Hematopoietic multipotent progenitor cell treated with erythropoietin and hydrocortisone succinate and interleukin-3 and kit ligand, for 17 days (in vitro differentiated cells): Measurements from ENCODE around the gene LRG1.
"Not testable (repeated sequence)": the region's sequence is repeated elsewhere in the genome, so short reads cannot be mapped to it uniquely, and the experiment has no call there.

Source experiments
- DNase-seq: peaks from one replicate; pipeline ENCODE4 v3.0.0-alpha.2; 2015; ENCODE audit warnings: low spot score

LRG1 gene

DNA sequence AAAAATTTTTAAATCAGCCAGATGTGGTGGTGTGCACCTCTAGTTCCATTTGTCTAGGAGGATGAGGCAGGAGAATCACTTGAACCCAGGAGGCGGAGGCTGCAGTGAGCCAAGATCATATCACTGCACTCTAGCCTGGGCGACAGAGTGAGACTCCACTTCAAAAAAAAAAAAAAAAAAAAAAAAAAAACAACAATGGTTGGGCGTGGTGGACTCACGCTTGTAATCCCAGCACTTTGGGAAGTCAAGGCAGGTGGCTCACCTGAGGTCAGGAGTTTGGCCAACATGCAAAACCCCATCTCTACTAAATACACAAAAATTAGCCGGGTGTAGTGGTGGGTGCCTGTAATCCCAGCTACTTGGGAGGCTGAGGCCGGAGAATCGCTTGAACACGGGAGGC is 12.5 kb downstream of the LRG1 start:
- DNase-seq, result not testable (repeated sequence)

DNA sequence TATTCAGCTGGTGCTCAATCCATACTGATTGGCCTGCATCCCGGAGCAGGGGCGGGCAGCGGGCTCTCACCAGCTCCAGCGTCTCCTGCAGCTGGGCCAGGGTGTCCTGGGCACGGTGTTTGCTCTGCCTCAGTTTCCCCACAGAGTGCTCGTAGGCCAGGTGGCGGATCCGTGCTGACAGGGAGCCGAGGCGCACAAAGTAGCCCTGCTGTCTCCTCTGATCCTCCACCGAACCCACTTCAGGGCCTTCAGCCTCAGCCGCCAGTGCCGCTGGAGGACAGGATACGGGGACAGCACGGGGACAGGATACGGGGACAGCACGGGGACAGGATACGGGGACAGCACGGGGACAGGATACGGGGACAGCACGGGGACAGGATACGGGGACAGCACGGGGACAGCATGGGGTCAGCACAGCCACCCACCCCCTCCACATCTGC is 14.3 kb downstream of the LRG1 start:
- DNase-seq, result no peak

DNA sequence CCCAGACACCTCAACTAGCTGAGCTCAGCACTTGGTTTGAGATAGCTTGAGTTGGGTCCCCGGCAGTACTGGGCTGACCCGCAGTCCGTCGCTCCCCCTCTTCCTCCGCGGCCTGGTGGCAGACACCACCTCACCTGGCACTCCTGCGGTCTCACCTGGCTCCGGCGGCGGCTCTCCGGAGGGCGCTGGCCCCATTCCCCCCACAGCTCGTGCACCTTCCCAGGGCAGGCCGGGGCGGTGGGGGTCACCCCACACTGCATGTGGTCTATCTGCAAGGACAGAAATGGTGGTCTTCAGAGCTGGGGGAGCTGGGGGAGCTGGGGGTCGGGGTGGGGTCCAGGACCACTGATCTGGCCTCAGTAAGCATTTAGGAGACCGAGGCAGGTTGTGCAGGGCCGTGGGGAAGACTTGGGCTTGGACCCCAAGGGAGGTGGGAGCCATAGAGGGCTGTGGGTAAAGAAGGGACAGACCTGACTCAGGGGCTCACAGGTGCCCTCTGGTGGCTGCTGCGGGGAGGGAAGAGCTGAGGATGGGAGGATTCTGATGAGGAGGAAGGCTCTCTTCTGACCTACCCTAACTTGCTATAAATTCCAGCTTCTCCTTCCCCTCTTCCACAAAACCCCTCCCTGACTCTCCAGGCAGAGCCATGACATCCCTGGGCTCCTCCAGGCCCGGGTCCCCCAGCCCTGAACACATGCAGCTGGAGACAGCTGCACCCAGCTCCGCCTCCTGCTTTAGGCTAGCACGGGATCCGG is 14.9 kb downstream of the LRG1 start:
- peak; percentile 70 for DNase-seq

DNA sequence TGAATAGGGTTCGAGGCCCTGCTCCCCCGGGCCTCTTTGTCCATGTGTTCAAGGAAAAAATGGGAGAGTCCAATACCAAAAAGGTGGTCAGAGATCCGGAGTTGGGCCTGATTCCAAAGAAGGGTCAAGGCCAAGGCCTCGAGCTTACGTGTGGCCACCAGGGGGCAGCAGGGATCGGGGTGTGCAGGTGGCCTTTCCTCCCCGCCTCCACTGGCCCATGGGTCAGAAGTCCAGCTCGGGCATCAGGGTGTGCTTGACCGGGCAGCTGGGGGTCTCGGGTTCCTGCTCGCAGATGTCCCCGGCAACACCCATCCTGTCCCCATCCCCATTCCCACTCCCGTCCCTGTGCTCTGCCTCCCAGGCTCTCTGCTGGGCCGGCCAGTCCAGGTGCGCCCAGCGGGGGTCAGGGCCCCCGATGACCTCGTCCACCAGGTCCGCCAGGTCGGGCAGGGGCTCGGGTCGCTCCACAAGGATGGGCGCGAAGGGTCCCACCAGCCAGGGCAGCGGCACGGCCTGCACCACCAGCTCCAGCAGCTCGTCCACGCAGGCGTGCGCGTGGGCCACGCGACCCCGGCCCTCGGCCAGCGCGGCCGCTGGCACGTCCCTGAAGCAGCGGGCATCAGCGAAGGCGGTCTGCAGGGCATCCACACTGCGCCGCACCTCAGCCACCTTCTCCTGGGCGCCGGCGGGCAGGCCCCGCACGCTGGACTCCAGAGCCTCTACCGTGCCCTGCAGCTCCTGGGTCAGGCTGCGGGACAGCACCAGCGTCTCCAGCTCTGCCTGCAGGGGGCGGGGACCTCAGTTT is 16.3 kb downstream of the LRG1 start:
- DNase-seq, result peak; percentile 58

DNA sequence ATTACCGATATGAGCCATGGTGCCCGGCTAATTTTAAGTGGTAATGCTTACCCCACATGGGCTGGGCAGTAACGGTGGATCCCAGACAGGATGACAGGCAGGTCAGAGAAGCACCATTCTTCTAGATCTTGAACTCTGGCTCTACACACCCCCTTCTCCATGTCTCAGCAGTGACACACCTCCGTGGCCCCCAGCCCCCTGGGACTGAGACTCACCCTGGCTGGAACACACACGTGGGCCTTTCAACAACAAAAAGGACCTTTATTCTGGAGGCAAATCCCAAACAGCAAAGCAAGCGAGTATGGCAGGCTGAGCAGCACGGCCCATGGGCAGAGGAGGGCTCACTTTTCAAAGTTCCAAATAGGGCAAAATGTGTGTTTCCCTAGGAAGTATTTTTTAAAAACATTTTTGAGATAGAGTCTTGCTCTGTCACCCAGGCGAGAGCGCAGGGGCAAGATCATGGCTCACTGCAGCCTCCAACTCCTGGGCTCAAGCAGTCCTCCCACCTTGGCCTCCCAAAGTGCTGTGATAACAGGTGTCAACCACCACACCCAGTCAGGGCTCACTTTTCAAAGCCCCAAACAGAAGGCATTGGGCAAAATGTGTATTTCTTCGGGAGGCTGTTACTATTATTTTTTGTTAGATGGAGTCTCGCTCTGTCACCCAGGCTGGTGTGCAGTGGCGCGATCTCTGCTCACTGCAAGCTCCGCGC is 17.4 kb downstream of the LRG1 start:
- no peak for DNase-seq

DNA sequence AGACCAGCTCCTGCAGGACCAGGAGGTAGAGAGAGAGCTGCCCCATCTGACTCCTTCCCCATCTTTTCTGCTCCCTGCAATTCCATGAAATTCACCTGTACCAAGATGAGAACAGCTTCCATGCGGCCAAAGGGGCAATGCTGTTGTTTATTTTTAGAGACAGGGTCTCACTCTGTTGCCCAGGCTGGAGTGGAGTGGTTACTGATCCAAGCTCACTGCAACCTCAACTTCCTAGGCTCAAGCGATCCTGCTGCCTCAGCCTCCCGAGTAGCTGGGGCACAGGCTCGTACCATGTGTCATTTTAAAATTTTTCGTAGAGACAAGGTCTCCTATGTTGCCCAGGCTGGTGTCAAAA is 18.0 kb downstream of the LRG1 start:
- DNase-seq, result no peak

DNA sequence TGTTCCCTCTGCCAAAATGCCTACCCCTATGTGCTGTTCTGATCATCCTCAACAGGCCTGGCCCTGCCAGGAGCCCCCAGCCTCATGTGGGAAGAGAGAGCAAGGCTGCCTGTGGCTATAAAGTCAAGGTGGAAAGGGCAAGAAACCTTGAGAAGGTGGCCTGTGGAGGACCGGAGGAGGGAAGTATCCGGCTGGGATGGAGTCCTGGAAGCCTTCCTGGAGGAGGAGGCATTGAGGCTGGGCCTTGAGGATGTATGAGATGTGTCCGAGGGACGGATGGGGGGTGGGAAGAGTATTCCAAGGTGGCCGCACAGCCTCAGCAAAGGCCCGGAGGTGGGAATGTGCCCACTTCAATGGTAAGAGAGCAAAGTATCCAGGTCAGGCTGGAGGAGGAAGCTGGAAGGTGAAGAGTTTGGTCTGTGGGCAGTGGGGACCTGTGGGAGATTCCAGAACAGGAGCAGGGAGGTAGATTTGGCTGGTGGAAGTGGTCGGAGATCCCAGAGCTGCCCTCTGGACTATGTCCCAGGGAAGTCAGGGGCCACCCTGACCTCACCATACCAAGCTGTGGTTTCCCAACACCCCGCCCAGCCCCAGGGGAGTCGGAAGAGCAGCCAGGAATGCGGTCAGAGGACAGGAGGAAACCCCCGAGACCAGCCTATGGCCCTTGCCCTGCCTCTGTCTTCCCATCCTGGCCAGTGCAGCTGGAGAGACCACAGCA is 18.5 kb downstream of the LRG1 start:
- DNase-seq, result no peak

DNA sequence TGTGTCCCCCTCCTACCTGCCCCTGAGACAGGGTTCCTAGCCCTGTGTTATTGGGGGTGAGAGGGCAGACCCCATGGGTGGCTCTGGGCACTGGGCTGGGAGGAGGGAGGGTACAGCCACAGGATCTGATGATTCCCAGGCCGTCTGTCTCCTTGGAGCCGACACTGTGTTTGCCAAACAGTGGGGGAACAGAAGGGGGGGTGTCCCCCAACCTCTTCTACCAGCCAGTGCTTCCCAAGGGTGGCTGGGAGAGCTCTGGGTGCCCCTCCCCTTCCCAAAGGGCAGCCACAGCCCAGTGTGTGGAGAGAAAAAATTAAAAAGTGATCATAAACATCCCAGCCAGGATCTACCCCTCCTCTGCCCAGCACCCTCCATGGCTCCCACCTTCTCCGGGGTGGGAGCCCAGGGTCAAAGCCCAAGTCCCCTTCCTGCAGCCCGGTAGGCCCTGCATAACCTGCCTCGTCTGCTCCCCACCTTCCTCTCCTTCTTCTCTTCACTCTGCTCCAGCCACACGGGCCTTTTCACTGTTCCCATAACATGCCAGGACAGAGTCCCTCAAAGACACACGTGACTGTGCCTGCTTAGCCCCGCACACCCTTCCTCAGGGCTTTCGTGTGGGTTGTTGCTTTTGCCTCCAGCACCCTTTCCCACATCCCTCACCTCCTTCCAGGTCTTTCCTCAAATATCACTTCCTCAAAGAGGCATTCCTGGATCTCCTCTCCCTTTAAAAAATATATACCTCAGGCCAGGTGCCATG is 20.1 kb downstream of the LRG1 start:
- DNase-seq, result no peak

DNA sequence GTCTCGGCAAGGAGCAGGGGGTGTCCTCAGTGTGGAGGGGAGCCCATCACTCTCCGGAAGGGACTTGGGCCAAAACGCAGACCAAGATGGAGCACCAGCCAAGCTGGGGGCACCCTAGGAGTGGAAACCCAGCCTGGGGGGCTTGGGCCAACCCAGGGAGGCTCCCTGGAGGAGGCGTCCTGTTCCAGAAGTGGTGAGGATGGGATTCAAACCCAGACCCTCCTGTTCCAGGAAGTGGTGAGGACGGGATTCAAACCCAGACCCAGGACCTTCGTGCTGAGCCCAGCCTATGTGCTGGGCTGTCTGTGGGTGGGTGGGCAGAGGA is 20.7 kb downstream of the LRG1 start:
- no peak for DNase-seq

DNA sequence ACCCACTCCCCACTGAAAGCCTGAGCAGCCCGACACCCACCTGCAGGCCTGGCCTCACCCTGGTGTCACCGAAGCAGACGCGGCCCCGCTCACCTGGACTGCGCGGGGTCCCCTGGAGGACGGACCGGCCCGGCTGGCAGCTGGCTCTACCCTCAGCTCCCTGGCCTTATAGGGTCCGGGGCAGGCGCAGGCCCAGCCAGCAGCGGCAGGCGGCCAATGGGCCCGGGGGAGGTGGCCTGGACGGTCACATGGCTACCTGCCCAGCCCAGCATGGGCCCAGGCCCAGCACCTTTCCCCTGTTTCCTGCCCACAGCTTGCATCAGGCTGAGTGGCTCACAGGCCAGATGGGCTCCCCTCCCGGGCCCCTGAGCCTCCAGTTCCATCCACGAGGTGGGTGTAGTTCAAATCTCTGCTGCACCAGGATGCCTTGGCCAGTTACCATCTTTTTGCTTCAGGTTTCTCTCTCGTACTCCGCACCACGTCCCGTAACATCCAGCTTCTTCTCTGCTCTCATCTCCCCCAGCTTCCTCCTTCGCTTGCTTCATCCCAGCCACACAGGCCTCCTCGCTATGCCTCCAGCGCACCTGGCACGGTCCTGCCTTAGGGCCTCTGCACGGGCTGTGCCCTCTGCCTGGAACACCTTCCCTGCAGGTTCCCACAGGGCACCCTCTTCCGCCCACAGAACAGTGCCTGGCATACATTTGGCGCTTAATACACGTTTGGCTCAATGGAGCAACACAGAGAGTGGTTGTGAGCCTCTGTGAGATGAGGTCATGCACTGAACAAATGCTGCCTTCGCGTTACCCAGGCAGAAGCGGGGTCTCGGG is 21.3 kb downstream of the LRG1 start, which contains the start of gene PLIN4:
Gene PLIN4 (minus strand): TSS at position 142 of the 827 bp plus-strand sequence. CDS start 214 bp downstream, outside the sequence.
- no peak for DNase-seq

DNA sequence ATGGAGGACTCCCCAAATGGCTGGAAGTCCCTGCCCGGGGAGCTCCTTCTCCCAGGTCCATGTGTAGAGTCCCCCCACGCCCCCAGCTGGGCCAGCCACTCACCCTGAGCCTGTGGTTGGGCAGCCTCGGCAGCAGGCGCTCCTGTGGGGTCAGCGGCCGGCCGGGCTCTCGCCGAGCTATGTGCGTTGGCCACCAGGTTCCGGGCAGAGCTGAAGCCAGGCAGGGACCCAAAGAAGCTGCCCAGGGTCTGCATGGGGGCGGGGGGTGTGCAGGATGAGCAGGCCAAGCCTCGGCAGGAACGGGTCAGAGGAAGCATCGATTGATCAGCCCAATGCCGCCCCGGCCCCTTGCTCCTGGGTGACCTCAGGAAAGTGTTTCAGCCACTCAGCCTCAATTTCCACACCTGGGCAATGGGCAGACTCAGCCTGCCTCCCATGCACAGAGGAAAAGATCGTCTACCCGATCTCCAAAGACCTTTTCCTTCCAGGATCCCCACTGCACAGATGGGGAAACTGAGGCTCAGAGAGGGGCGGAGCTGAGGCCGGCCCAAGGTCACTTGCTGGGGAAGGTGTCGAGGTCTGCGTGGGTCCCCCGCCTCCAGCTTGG is 22.3 kb downstream of the LRG1 start:
- no peak for DNase-seq

DNA sequence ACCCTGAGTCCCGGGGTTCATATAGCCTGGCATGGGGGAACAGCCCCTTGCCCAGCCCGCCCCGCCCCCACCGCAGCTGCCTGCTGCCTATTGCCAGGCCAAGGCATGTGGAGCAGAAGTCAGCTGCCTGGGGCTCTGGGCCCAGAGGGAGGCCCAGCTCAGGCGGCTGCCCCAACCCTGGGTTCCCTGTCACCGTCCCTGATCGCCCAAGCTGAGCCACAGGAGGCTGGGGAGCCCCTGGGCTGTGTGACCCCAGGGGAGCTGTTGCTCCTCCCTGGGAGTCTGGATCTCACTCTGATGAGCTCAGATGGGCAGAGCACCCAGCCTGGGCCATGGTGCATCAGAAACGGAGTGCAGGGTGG is 22.9 kb downstream of the LRG1 start:
- DNase-seq, result no peak

DNA sequence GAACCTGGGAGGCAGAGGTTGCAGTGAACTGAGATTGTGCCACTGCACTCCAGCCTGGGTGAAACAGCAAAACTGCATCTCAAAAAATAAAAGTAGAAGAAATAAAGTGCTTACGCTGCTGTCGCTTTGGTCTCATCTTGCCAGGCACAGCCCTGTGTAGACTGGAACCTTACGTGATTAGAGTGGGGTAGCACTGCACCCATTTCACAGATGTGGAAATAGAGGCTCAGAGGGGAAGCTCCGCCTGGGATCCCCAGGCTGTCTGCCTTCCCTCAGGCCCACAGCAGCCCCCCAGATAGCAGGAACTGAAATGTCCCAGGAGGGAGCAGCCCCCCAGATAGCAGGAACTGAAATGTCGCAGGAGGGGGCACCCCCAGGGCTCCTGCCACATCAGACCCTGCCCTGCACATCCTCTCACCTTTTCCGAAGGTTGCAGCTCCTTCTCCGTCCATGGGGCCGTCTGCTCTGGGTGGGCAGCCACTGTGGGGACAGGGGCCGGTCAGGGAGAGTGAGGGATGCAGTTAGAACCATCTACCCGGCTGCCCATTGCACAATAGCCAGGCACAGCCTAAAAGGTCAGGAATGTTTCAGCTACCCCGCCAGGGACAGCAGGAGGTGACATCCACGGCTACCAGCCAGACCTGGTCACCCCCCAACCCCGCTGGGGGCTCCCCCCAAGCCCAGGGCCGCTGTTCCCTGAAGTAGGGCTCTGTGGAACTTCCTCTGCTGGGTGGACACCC is 23.5 kb downstream of the LRG1 start:
- no peak for DNase-seq

DNA sequence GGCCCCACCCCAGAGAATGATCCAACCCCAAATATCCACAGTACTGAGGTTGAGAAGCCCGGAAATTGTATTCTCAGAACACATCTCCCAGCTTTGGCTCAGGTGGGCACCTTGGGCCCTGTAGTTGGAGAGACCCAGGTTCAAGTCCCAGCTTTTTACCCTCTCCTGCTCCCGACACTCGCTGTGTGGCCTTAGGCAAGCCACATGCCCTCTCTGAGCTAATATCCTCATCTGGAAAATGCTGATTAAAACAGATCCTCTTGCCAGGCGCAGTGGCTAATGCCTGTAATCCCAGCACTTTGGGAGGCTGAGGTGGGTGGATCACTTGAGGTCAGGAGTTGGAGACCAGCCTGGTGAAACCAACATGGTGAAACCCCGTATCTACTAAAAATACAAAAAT is 24.1 kb downstream of the LRG1 start:
- DNase-seq, result no peak

DNA sequence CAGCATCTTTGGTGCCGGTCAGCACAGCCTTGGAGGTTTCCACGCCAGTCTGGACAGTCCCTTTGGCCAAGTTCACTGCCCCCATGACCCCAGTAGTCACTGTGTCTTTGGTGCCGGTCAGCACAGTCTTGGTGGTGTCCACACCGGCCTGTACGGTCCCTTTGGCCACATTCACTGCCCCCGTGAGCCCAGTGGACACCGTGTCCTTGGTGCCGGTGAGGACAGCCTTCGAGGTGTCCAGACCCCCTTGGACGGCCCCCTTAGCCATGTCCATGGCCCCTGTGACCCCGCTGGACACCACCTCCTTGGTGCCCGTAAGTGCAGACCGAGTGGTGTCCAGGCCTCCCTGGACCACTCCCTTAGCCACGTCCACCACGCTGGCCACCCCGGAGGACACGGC is 26.6 kb downstream of the LRG1 start:
- no peak for DNase-seq

DNA sequence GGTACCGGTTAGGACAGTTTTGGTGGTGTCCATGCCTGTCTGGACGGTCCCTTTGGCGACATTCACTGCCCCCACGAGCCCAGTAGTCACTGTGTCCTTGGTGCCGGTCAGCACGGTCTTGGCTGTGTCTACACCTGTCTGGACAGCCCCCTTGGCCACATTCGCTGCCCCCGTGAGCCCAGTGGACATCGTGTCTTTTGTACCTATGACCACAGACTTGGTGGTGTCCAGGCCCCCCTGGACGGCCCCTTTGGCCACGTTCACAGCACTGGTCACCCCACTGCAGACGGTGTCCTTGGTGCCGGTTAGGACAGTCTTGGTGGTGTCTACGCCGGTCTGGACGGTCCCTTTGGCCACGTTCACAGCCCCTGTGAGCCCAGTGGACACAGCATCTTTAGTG is 27.8 kb downstream of the LRG1 start:
- DNase-seq, result no peak

DNA sequence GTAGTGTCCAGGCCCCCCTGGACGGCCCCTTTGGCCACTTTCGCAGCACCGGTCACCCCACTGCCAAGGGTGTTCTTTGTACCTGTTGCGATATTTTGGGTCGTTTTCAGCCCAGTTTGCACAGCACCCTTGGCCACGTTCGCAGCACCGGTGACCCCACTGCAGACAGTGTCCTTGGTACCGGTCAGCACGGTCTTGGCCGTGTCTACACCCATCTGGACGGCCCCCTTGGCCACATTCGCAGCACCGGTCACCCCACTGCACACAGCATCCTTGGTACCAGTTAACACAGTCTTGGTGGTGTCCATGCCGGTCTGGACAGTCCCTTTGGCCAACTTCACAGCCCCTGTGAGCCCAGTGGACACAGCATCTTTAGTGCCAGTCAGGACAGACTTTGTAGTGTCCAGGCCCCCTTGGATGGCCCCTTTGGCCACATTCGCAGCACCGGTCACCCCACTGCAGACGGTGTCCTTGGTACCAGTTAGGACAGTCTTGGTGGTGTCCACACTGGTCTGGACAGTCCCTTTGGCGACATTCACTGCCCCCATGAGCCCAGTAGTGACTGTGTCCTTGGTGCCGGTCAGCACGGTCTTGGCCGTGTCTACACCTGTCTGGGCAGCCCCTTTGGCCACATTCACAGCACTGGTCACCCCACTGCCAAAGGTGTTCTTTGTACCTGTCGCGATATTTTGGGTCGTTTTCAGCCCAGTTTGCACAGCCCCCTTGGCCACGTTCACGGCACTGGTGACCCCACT is 28.4 kb downstream of the LRG1 start:
- no peak for DNase-seq

DNA sequence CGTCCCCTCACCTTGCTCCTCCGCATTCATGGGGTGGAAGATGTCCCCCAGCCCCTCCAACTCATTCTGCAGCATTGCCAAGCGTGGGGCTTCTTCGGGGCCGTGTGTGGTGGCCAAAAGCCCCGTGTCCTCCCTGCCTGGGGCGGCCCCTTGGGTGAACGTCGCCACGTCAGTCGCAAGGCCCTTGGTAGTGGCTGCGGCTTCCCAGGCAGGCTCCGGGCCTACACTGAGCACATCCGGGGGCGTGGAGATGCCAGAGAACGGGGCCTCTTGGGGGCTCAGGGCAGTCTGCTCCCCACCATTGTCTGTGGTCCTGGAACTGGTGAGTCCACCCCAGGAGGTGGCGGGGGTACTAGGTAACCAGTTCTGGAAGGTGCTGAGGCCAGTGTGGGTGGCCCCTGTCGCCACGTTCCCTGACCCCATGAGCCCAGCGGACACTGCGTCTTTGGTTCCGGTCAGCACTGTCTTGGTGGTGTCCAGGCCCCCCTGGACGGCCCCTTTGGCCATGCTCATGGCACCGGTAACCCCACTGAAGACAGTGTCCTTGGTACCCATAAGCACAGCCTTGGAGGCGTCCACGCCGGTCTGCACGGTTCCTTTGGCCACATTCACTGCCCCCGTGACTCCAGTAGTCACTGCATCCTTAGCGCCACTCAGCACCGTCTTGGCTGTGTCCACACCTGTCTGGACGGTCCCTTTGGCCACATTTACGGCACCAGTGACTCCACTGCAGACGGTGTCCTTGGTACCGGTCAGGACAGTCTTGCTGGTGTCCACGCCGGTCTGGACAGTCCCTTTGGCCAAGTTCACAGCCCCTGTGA is 29.2 kb downstream of the LRG1 start:
- no peak for DNase-seq
